ENCODE data around the gene COBLL1.

GRCh38 chr2:164850235-164850634 lies 8.6 kb upstream of the COBLL1 start:
- TF ChIP-seq CTCF (IDR thresholded peaks at IDR 0.05; ENCODE audit: low read depth, low read length) (no peak), POLR2A (IDR thresholded peaks at IDR 0.05; ENCODE audit: extremely low read depth, insufficient read length) (no peak), MYC (IDR thresholded peaks at IDR 0.05; ENCODE audit: low read depth, low read length) (no peak), MAX (IDR thresholded peaks at IDR 0.05; ENCODE audit: low read depth, low read length) (no peak)
